ENCODE data around the gene TTC16.

The TTC16 gene

GRCh38 chr9:127767909-127768331 lies 52.0 kb downstream of the TTC16 start:
- no peaks in the 10 kb centered on the region for H3K36me3 ChIP-seq (ENCODE audit: control insufficient read depth, low read depth, low read length)

DNA sequence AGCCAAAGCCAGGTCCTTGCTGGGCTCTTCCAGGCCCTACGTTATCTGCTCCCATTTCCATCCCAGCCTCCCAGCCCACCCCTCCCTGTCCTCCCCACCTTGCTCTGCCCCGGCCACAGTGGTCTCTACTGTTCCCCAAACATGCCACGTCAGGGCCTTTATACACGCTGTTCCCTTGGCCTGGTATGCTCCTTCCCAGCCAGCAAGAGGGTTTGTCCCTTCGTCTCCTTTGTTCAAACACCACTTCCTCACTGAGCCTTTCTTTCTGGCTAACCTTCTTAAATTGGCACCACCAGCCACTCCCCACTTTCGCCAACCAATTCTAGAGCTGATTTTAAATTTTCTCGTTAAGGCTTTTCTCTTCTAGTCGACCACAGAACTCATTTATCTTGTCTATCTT lies 52.8 kb downstream of the TTC16 start:
- no peak overlapping the region for H3K9ac ChIP-seq (ENCODE audit: low read length)
- no peaks in the 10 kb centered on the region for H3K36me3 ChIP-seq (ENCODE audit: control insufficient read depth, low read depth, low read length)
- no peak overlapping the region for H3K4me3 ChIP-seq (ENCODE audit: low read length)
- H3K27ac ChIP-seq (ENCODE audit: low read length): no peak overlapping the region
- H3K27me3 ChIP-seq (ENCODE audit: control insufficient read depth, insufficient read depth, low read length): peaks cover 9% of the 10 kb centered on the region
- H3K9me3 ChIP-seq (ENCODE audit: control insufficient read depth, low read depth, low read length): no peaks in the 10 kb centered on the region
- H3K4me1 ChIP-seq (ENCODE audit: control insufficient read depth, low read depth, low read length): peaks cover 15% of the 10 kb centered on the region

More at GRCh38 chr9:127767909-127768331, 52.0 kb downstream of the TTC16 start:
- Histone ChIP-seq H3K4me3 (ENCODE audit: low read length) (no peak overlapping the region), H3K27me3 (ENCODE audit: control insufficient read depth, insufficient read depth, low read length) (peaks cover 9% of the 10 kb centered on the region), H3K9ac (ENCODE audit: low read length) (no peak overlapping the region), H3K9me3 (ENCODE audit: control insufficient read depth, low read depth, low read length) (no peaks in the 10 kb centered on the region), H3K27ac (ENCODE audit: low read length) (no peak overlapping the region), H3K4me1 (ENCODE audit: control insufficient read depth, low read depth, low read length) (peaks cover 15% of the 10 kb centered on the region)

DNA sequence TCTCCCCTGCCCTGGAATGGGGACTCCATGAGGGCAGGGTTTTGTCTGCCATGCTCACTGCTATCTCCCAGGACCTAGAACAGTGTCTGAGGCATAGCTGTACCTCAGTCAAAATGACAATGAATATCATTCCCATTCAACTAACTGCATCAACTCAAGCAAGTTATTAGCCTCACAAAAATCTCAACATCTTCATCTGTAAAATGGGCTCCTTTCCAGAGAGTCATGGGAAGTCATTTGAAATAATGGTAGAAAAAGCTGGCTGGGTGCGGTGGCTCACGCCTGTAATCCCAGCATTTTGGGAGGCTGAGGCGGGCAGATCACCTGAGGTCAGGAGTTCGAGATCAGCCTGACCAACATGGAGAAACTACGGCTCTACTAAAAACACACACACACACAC lies 53.2 kb downstream of the TTC16 start:
- Histone ChIP-seq H3K4me3 (ENCODE audit: low read length) (no peak overlapping the region), H3K27ac (ENCODE audit: low read length) (no peak overlapping the region), H3K36me3 (ENCODE audit: control insufficient read depth, low read depth, low read length) (no peaks in the 10 kb centered on the region), H3K4me1 (ENCODE audit: control insufficient read depth, low read depth, low read length) (peaks cover 15% of the 10 kb centered on the region), H3K27me3 (ENCODE audit: control insufficient read depth, insufficient read depth, low read length) (peaks cover 9% of the 10 kb centered on the region), H3K9me3 (ENCODE audit: control insufficient read depth, low read depth, low read length) (no peaks in the 10 kb centered on the region), H3K9ac (ENCODE audit: low read length) (no peak overlapping the region)

- H3K36me3 ChIP-seq (ENCODE audit: control insufficient read depth, low read depth, low read length): no peaks in the 10 kb centered on the region
Measured at GRCh38 chr9:127769929-127770582, 54.2 kb downstream of the TTC16 start.

DNA sequence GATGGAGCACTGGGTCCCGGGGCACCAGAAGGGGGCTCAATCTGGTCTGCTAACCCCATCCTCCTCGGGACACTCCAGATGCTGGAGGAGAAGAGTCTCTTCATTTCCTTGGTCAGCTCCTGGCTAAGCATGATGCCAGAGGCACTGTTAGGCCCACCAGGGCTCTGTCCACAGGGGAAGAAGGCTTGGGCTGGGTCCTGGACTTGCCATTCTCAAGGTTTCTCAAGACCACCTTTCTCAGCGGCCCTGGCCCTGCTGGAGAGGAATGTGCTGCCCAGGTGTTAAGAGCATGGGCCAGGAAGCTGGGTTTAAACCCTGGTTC lies 54.7 kb downstream of the TTC16 start:
- peaks cover 15% of the 10 kb centered on the region for H3K4me1 ChIP-seq (ENCODE audit: control insufficient read depth, low read depth, low read length)
- no peaks in the 10 kb centered on the region for H3K36me3 ChIP-seq (ENCODE audit: control insufficient read depth, low read depth, low read length)
- peaks cover 9% of the 10 kb centered on the region for H3K27me3 ChIP-seq (ENCODE audit: control insufficient read depth, insufficient read depth, low read length)
- H3K9me3 ChIP-seq (ENCODE audit: control insufficient read depth, low read depth, low read length): no peaks in the 10 kb centered on the region
- H3K4me3 ChIP-seq (ENCODE audit: low read length): peak overlapping the region; percentile 55
- no peak overlapping the region for H3K9ac ChIP-seq (ENCODE audit: low read length)
- H3K27ac ChIP-seq (ENCODE audit: low read length): no peak overlapping the region

More at GRCh38 chr9:127769929-127770582, 54.2 kb downstream of the TTC16 start:
- Histone ChIP-seq H3K9me3 (ENCODE audit: control insufficient read depth, low read depth, low read length) (no peaks in the 10 kb centered on the region), H3K4me3 (ENCODE audit: low read length) (peak overlapping the region; percentile 55), H3K27me3 (ENCODE audit: control insufficient read depth, insufficient read depth, low read length) (peaks cover 9% of the 10 kb centered on the region), H3K4me1 (ENCODE audit: control insufficient read depth, low read depth, low read length) (peaks cover 15% of the 10 kb centered on the region), H3K27ac (ENCODE audit: low read length) (no peak overlapping the region), H3K9ac (ENCODE audit: low read length) (no peak overlapping the region)

DNA sequence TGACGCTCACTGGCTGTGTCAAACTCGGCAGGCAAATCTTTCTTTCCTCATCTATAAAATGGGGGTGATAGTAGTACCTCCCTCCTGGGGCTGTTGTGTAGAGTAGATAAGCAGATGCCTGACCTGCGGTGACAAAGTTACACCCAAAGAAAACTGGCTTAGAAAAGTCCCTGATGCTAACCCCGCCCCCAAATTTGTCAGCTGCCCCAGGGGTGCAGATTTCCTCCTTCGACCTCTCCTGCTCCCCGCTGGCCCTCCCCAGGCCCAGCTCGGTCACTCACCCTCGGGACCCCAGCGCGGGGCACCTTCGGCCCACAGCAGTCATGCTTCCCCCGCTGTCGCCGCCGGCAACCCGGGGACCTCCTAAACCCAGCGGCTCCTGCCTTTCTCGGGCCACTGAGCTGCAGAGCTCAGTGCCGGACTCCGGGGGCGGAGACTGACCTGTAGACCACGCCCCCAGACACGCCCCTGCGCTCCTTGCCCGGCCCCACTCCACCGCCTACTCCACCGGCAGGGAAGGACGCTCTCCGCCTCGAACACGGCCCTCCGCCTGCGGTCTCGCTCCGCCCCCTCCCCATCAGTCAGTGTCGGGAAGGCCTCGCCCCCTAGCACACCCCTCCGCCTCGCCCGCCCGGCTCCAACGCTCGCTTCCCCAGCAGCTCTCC lies 55.2 kb downstream of the TTC16 start:
- no peak overlapping the region for H3K9ac ChIP-seq (ENCODE audit: low read length)
- H3K9me3 ChIP-seq (ENCODE audit: control insufficient read depth, low read depth, low read length): no peaks in the 10 kb centered on the region
- H3K36me3 ChIP-seq (ENCODE audit: control insufficient read depth, low read depth, low read length): no peaks in the 10 kb centered on the region
- peaks cover 15% of the 10 kb centered on the region for H3K4me1 ChIP-seq (ENCODE audit: control insufficient read depth, low read depth, low read length)
- H3K4me3 ChIP-seq (ENCODE audit: low read length): peak overlapping the region; percentile 55
- H3K27me3 ChIP-seq (ENCODE audit: control insufficient read depth, insufficient read depth, low read length): peaks cover 9% of the 10 kb centered on the region
- no peak overlapping the region for H3K27ac ChIP-seq (ENCODE audit: low read length)

- peak overlapping the region; percentile 50 for H3K4me3 ChIP-seq (ENCODE audit: low read length)
- no peak overlapping the region for H3K27ac ChIP-seq (ENCODE audit: low read length)
- peaks cover 15% of the 10 kb centered on the region for H3K4me1 ChIP-seq (ENCODE audit: control insufficient read depth, low read depth, low read length)
- no peaks in the 10 kb centered on the region for H3K36me3 ChIP-seq (ENCODE audit: control insufficient read depth, low read depth, low read length)
- H3K9ac ChIP-seq (ENCODE audit: low read length): no peak overlapping the region
- no peaks in the 10 kb centered on the region for H3K9me3 ChIP-seq (ENCODE audit: control insufficient read depth, low read depth, low read length)
- H3K27me3 ChIP-seq (ENCODE audit: control insufficient read depth, insufficient read depth, low read length): peaks cover 9% of the 10 kb centered on the region
Measured at GRCh38 chr9:127771570-127772189, 55.8 kb downstream of the TTC16 start.

GRCh38 chr9:127772603-127773002 lies 56.7 kb downstream of the TTC16 start:
- no peak overlapping the region for H3K4me3 ChIP-seq (ENCODE audit: low read length)
- peaks cover 15% of the 10 kb centered on the region for H3K4me1 ChIP-seq (ENCODE audit: control insufficient read depth, low read depth, low read length)
- peaks cover 9% of the 10 kb centered on the region for H3K27me3 ChIP-seq (ENCODE audit: control insufficient read depth, insufficient read depth, low read length)
- H3K36me3 ChIP-seq (ENCODE audit: control insufficient read depth, low read depth, low read length): no peaks in the 10 kb centered on the region
- no peak overlapping the region for H3K9ac ChIP-seq (ENCODE audit: low read length)
- H3K9me3 ChIP-seq (ENCODE audit: control insufficient read depth, low read depth, low read length): no peaks in the 10 kb centered on the region
- H3K27ac ChIP-seq (ENCODE audit: low read length): no peak overlapping the region

DNA sequence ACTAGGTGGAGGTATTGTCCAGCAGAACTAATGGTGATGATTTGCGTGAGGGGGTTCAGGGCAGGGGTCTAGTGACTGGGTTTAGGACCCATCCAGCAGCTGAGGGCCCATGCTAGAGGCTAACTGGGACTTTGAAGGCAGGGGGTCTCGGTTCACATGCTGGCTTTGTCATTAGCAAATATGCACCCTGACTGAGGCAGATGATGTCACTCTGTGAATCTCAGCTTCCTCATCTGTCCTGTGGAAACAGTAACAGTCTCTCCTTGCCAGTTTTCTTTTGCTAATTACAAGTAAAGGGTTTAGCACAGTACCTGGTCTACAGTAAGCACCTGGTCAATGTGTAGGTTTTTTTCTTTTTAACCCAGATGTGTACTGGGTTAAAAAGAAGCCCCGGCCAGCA lies 57.4 kb downstream of the TTC16 start:
- H3K9ac ChIP-seq (ENCODE audit: low read length): no peak overlapping the region
- peaks cover 15% of the 10 kb centered on the region for H3K4me1 ChIP-seq (ENCODE audit: control insufficient read depth, low read depth, low read length)
- no peaks in the 10 kb centered on the region for H3K36me3 ChIP-seq (ENCODE audit: control insufficient read depth, low read depth, low read length)
- no peak overlapping the region for H3K27ac ChIP-seq (ENCODE audit: low read length)
- H3K27me3 ChIP-seq (ENCODE audit: control insufficient read depth, insufficient read depth, low read length): peaks cover 9% of the 10 kb centered on the region
- H3K9me3 ChIP-seq (ENCODE audit: control insufficient read depth, low read depth, low read length): no peaks in the 10 kb centered on the region
- H3K4me3 ChIP-seq (ENCODE audit: low read length): no peak overlapping the region

- H3K27me3 ChIP-seq (ENCODE audit: control insufficient read depth, insufficient read depth, low read length): peaks cover 9% of the 10 kb centered on the region
- H3K9ac ChIP-seq (ENCODE audit: low read length): no peak overlapping the region
- H3K4me1 ChIP-seq (ENCODE audit: control insufficient read depth, low read depth, low read length): peaks cover 15% of the 10 kb centered on the region
- H3K9me3 ChIP-seq (ENCODE audit: control insufficient read depth, low read depth, low read length): no peaks in the 10 kb centered on the region
- no peak overlapping the region for H3K4me3 ChIP-seq (ENCODE audit: low read length)
- no peaks in the 10 kb centered on the region for H3K36me3 ChIP-seq (ENCODE audit: control insufficient read depth, low read depth, low read length)
- no peak overlapping the region for H3K27ac ChIP-seq (ENCODE audit: low read length)
Measured at GRCh38 chr9:127773981-127774380, 58.1 kb downstream of the TTC16 start.

GRCh38 chr9:127776195-127776923 lies 60.5 kb downstream of the TTC16 start:
- Histone ChIP-seq H3K27me3 (ENCODE audit: control insufficient read depth, insufficient read depth, low read length) (no peaks in the 10 kb centered on the region), H3K27ac (ENCODE audit: low read length) (no peak overlapping the region), H3K9me3 (ENCODE audit: control insufficient read depth, low read depth, low read length) (no peaks in the 10 kb centered on the region), H3K4me3 (ENCODE audit: low read length) (no peak overlapping the region), H3K36me3 (ENCODE audit: control insufficient read depth, low read depth, low read length) (no peaks in the 10 kb centered on the region), H3K4me1 (ENCODE audit: control insufficient read depth, low read depth, low read length) (peaks cover 4% of the 10 kb centered on the region), H3K9ac (ENCODE audit: low read length) (no peak overlapping the region)

All from iPS-18a (cell line).